HG02852 (cell line): ENCODE results near the gene TRPM7.
"Not testable (repeated sequence)": the region's sequence is repeated elsewhere in the genome, so short reads cannot be mapped to it uniquely, and the experiment has no call there.

ENCODE experiments used
- ATAC-seq: cut with Tn5 transposase; IDR thresholded peaks from one replicate; pipeline ENCODE4 v1.9.1; 2021; ENCODE audit warnings: mild to moderate bottlenecking, moderate library complexity; ENCODE audit not compliant: unreplicated experiment

The TRPM7 gene

DNA sequence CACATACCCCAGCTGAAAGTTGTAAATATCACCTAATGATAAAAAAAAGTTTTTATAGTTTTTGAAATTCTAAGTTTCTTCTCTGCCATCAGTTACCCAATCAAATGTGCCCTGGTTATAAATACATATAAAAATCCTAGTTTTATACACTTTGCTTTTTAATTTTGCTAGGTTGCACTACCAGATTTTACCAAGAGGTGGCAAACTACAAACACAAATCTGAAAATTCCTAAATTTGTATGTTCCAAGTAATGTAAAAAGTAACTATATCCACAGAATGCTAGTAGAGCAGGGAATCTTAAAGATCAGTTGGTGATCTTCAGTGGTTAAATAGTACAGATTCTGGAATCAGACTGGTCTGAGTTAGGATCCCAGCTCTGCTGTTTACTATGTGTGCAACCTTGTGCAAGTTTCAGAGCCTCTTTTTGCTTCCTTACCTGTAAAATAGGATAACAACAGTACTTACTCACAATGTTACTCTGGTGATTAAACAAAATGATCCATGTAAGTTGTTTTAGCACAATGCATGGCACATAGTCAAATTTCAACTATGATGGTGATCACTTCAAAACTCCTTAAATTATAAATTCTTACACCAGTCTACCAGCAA lies 11.0 kb downstream of the TRPM7 start:
- ATAC-seq: no peak

DNA sequence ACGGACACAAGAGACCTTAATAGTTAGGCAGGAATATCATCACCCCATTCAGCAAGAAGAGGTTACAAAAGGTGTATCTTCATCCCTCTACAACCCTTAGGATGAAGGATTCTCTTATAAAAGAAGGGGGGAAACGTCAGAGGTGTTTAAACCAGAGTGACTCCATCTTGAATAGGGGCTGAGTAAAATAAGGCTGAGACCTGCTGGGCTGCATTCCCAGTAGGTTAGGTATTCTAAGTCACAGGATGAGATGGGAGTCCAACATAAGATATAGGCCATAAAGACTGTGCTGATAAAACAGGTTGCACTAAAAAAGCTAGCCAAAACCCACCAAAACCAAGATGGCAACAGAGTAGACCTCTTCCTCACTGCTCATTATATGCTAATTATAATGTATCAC lies 16.5 kb downstream of the TRPM7 start:
- no peak for ATAC-seq

DNA sequence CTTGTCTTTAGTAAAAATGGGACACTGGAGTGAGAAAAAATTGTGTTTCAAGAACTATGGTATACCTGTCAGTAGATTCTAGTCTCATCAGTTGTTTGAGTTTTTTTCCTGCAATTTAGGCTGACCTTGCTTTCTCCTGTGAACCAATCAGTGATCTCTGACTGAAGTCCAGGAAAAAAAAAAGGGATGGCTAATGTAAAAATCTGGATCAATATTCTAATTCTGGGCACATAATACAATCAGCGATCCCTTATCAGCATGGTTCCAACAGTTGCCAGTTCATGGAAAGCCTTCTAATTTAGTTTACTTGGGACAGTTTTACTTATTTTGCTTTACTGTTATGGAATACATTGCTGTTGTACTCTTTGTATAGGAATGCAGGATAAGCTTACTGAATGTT lies 17.0 kb downstream of the TRPM7 start:
- ATAC-seq: no peak

DNA sequence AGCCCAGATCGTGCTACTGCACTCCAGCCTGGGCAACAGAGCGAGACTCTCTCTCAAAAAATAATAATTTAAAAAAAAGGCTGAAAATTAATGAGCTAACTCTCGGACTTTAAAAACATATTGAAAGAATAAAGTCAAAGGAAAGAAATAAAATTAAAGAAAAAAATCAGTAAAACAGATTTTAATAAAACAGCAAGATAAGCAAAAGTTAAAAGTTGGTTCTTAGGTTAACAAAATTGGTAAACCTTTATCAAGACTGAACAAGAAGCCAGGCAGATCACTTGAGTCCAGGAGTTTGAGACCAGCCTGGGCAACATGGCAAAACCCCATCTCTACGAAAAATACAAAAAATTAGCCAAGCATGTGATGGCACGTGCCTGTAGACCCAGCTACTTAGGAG lies 20.7 kb downstream of the TRPM7 start:
- no peak for ATAC-seq

DNA sequence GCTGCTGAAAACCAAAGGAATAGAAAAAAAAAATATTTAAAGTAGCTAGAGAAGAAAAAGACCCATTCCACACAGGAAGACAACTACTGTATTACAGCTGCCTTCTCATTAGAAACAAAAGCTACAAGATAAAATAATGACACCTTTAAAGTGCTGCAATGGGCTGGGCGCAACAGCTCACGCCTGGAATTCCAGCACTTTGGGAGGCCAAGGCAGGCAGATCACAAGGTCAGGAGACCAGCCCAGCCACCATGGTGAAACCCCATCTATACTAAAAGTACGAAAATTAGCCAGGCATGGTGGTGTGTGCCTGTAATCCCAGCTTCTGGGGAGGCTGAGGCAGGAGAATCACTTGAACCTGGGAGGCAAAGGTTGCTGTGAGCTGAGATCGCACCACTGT lies 31.0 kb downstream of the TRPM7 start:
- ATAC-seq: no peak

DNA sequence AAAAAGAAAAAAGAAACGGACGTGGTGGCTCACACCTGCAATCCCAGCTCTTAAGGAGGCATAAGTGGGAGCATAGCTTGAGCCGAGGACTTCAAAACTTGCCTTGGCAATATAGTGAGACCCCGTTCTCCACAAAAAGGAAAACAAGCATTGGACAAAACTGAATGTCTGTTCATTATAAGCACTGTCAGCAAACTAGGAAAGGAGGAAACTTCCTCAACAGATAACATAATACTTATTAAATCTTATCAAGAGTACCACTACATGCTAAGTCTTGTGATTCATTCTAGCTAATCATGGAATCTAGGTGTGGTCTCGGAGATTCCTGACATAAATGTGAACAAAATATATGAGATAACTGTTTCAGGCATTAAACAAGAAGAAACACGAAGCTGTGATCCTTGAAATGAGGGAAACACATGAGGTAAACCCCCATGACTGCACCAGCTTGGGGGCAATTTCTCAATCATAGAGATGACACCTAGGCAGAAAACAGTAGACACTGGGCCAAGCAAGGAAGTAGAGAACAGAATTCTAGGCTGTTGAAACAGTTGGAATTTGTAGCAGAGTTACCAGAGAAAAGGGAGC lies 33.3 kb downstream of the TRPM7 start:
- ATAC-seq: no peak

DNA sequence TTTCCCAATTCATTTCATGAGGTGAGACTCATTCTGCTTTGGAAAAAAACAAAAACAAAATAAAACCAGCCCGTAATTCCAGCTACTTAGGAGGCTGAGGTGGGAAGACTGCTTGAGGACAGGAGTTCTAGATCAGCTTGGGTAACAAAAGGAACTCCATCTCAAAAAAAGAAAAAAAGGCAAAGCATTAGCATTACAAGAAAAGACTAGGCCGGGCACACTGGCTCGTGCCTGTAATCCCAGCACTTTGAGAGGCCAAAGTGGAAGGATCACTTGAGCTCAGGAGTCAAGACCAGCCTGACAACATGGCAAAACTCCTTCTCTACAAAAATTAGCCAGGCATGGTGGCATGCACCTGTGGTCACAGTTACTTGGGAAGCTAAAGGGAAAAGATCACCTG lies 33.9 kb downstream of the TRPM7 start:
- ATAC-seq: no peak

DNA sequence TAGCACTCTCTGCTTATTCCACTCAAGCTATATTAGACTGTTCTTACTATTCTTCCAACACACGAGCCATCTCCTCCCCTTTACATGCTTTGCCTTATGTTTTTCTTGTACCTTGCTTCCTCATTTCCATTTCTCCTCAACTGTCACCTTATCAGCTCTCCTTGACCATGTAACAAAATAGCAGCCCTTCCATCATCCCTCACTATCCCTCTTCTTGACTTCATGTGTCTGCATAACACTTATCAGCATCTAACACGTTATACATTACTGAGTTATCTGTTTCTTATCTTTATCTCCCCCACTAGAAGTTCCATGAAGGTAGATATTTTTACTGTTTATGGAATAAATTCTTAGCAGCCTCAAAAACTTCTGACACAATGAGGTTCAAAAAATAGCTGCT lies 45.3 kb downstream of the TRPM7 start:
- ATAC-seq: no peak

DNA sequence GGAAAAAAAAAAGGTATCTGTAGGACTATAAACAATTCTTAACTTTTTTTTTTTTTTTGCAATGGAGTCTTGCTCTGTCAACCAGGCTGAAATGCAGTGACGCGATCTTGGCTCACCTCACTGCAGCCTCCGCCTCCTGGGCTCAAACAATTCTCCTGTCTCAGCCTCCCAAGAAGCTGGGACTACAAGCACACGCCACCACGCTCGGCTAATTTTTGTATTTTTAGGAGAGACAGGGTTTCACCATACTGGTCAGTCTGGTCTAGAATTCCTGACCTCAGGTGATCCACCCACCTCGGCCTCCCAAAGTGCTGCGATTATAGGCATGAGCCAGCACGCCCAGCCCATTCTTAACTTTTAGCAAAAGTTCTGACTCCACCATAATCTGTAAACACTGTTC lies 50.5 kb downstream of the TRPM7 start:
- ATAC-seq: no peak

DNA sequence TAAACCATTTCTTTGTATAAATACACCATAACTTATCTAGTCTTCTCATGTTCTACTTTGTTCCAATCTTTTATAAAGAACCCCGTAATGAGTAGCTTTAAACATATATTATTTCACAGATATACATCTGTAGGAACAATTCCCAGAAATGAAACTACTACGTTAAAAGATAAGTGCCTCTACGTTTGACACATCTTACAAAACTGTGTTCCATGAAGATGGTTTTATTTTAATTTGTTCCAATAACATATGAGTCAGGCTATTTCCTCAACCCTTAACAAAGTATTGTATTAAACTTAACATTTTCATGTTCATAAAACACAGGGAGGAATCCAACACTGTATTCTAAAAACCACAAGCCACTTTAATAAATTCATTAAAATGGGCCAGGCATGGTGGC lies 52.9 kb downstream of the TRPM7 start:
- ATAC-seq: no peak

DNA sequence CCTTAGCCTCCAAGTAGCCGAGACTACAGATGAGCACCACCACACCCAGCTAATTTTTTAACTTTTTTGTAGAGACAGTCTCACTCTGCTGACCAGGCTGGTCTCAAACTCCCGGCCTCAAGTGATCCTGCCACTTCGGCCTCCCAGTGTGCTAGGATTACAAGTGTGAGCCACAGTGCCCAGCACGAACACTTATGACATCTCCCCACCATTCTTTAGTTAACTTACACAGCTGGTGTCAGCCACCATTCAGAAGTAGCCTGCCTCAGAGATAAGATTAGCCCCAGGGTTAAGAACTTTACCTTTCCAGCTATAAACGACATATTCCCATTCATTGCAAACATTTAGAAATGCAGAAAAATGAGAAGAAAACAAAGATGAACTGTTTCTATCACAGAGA lies 58.2 kb downstream of the TRPM7 start:
- no peak for ATAC-seq

DNA sequence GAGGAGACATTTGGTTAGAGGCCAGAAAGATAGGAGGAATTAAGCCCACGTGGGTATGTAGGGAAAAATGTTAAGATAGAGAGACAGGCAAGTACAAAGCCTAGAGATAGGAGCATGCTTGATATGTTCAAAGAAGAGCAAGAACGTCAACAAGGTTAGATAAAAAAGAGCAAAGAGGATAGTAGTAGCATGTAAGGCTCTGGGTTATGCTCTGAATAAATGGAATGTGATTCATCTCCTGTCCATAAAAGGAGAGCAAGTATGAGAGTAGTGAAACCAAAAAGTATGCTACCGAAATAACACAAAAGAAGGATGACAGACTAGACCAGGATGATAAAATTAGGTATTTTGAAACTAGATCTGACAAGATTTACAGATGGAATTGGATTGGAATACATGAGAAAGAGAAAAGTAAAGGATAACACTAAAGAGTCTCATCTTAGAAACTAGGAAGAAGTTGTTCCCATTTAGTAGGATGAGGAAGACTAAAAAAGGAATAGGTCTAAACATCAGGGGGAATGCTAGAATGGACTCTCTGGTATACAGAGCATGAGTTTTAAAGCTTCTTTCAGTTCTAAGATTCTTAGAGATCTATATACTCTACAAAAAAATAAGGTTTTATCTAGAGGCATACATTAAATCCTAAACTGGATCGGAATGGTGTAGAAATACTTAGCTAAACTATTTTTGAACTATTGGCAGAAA lies 59.1 kb downstream of the TRPM7 start:
- ATAC-seq: no peak

DNA sequence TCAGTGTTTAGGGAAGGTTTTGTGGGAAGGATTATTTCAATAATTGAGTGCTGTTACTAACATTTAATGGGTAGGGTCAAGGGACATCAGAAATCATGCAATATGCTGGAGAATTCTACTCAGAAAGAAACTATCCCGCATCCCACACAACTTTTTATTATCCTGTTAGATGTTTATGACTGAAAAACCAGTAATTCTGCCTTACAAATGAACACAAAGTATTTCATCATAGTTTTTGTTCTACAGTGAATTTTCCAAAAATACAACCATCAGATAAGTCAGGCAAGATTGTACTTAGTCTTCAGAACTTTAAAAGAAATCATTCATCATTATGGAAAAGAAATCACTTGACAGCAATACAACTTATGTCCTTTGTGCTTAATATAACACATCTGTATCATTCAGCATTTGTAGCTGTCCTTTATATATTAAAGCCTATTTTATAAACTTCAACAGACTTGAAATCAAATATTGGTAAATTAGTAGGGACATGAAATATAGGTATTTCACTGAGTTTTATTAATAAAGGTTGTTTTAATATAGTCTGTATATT lies 61.9 kb downstream of the TRPM7 start:
- no peak for ATAC-seq

DNA sequence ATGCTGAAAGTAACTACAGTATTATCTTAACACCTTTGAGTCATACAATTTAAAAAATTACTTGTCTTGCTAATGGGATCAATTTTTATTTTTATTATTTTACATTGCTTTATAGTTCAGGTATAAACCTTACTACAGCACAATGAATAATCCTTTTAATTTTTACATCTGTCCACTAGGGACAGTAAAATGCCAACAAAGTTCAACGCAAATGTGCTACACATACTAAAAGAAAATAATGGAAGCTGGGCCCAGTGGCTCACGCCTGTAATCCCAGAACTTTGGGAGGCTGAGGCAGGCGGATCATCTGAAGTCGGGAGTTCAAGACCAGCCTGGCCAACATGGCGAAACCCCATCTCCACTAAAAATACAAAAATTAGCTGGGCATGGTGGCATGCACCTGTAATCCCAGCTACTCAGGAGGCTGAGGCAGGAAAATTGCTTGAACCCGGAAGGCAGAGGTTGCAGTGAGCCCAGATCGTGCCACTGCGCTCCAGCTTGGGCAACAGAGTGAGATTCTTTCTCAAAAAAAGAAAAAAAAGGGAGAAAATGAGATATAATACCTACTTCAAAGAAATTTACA lies 64.1 kb downstream of the TRPM7 start:
- ATAC-seq: not testable (repeated sequence)

DNA sequence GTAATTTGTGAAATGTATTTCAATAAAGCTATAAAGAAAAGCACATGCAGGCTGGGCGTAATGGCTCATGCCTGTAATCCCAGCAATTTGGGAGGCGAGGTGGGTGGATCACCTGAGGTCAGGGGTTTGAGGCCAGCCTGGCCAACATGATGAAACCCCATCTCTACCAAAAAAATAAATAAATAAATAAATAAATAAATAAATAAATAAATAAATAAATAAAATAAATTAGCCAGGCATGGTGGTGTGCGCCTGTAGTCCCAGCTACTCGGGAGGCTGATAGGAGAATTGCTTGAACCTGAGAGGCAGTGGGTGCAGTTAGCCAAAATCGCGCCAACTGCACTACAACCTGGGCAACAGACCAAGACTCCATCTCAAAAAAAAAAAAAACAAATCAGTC lies 69.6 kb downstream of the TRPM7 start:
- ATAC-seq: not testable (repeated sequence)

DNA sequence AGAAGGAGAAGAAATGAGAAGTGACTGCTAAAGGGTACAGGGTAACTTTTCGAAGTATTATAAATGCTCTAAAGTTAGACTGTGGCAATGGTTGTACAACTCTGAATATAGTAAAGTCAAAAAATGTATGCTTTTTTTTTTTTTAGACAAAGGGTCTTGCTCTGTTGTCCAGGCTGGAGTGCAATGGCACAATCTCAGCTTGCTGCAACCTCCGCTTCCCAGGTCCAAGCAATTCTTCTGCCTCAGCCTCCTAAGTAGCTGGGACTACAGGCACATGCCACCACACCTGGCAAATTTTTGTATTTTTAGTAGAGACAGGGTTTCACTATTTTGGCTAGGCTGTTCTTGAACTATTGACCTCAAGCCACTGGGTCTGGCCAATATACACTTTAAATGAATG lies 70.0 kb downstream of the TRPM7 start:
- not testable (repeated sequence) for ATAC-seq

DNA sequence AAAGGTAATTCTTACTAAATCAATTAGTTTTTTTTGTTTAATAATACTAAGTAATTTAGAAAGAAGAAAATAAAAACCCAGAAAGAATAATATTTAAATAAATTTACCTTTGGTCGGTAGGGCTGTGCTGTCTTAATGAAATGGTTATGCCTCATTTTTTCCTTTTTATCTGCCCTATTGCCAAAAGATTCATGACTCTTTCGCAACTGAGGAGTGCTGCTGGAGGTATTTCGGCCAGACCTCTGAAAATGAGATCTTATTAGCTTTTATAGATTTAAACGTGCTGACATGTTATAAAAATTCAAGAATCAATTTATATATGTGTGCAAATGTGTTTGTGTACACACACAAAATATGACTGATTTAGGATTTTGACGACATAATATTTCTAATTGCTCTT lies 73.0 kb downstream of the TRPM7 start:
- no peak for ATAC-seq

DNA sequence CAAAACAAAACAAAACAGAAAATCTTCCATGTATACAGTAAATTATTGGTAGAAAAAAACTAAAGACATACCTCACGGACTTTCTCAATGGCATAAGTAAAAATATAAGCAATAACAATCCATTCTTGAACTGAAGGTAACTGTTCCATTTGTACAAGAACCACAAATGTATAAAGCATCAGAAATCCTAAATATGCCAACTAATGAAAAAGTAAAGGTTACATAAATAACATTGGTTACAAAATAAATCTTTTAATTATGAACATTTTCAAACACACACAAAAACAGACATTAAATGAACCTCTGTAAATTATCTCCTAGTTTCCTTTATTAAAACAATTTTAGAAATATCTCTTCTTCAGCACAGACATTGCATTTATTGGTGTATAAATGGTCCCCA lies 79.5 kb downstream of the TRPM7 start:
- ATAC-seq: no peak

DNA sequence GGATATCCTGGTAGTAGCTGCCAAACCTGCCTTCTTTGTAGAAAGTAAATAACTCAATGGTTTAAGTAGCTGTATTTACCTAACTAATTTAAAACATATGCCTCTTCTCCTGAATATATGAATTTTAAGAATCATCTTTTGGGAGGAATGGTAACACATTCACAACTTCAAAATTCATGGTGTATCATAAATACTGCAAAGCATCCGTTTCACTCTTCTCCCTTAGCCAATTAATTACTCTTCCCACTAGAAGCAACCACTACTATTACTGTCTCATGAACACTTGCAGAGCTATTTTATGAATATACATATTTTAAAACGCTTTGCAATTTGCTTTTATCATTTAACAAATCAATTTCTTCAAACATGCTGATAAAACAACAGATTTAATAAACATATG lies 81.1 kb downstream of the TRPM7 start:
- ATAC-seq: no peak

DNA sequence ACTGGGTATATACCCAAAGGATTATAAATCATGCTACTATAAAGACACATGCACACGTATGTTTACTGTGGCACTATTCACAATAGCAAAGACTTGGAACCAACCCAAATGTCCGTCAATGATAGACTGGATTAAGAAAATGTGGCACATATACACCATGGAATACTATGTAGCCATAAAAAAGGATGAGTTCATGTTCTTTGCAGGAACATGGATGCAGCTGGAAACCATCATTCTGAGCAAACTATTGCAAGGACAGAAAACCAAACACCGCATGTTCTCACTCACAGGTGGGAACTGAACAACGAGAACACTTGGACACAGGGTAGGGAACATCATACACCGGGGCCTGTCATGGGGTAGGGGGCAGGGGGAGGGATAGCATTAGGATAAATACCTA lies 84.6 kb downstream of the TRPM7 start:
- not testable (repeated sequence) for ATAC-seq

DNA sequence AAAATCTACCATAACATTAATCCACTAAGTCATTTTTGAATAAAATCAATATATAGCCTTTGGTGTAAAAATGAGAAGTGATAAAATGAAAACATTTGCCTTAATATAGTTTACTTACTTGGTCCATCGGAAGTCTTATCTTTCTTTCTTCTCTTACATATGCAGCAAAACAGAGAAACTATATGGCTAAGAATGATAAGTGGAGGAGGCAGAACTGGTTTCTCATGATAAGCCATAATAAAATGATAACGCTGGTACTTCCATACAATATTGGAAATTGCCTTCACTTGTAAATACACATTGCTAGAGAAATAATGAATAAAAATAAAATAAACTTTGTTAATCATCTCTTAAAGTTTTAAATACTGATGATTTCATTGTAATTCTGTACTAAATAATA lies 92.3 kb downstream of the TRPM7 start:
- no peak for ATAC-seq

DNA sequence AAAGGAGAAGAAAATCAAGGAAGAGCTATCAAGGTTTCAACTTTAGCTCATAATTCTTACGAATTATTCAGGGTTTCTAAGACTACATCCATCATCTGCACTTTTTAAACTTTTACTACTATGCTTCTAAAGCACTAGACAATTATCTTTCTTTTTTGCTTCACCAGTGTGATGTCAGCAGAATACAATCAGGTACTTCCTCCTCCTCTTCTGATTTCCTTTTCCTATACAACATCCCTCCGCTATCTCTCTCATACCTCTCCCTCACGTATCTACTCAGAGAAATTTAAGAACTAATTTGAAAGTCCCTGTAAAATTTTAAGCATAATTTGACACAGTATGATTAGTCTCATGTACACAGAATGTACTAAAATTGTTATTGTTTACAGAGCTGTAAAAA lies 92.8 kb downstream of the TRPM7 start:
- no peak for ATAC-seq
